PC-9 (cell line): Measurements from ENCODE around the gene TLE4. TPM values are rescaled to one million over a fixed set of nuclear protein-coding genes. Genes with fewer than 3 reads are reported as not detected.

ENCODE experiments used
- BruUV-seq: library from RNA; stranded (reverse); fragments of 400-500 nt; replicated peaks from 2 replicates; lab custom pipeline; 2021; lab: Mats Ljungman, UMichigan
- CTCF ChIA-PET: fragments of 300-600 bp; sonication (Branson Sonifier 250); formaldehyde crosslinking; loops from one replicate; lab custom pipeline; 2022; ENCODE audit warnings: antibody characterized with exemption; lab: Charles Lee
- POLR2A ChIA-PET: fragments of 300-600 bp; sonication (Branson Sonifier 250); formaldehyde crosslinking; loops from one replicate; lab custom pipeline; 2022; ENCODE audit warnings: antibody characterized with exemption; ENCODE audit not compliant: unreplicated experiment; lab: Charles Lee
- DNase-seq, 2 experiments: peaks; one replicate each; pipeline versions ENCODE4 v3.0.0 to v3.0.0-alpha.2; 2015 to 2022; ENCODE audit warnings: mixed read lengths in 1 of 2
- H2AFZ ChIP-seq: fragments of 200-600 bp; sonication (generic); 2 replicates; pipeline ENCODE4 v1.8.1; 2017; ENCODE audit warnings: antibody characterized with exemption
- H3F3A ChIP-seq: fragments of 200-600 bp; sonication (generic); 2 replicates; pipeline ENCODE4 v1.8.1; 2017; ENCODE audit warnings: antibody characterized with exemption, mild to moderate bottlenecking, low read depth; ENCODE audit not compliant: insufficient read depth
- H3K27ac ChIP-seq: fragments of 200-600 bp; sonication (generic); 2 replicates; pipeline ENCODE4 v1.6.1; 2016; ENCODE audit warnings: mixed run types
- H3K27me3 ChIP-seq: fragments of 200-600 bp; sonication (generic); 2 replicates; pipeline ENCODE4 v1.6.1; 2016; ENCODE audit warnings: low read depth, mixed run types; ENCODE audit not compliant: insufficient read depth
- H3K36me3 ChIP-seq: fragments of 200-600 bp; sonication (generic); 2 replicates; pipeline ENCODE4 v1.6.1; 2016; ENCODE audit warnings: low read depth, mixed run types
- H3K4me1 ChIP-seq: fragments of 200-600 bp; sonication (generic); replicated peaks from 2 replicates; pipeline ENCODE4 v1.6.1; 2016; ENCODE audit warnings: mixed run types; ENCODE audit not compliant: insufficient read depth
- H3K4me2 ChIP-seq: fragments of 200-600 bp; sonication (generic); 2 replicates; pipeline ENCODE4 v1.6.1; 2017; ENCODE audit warnings: mixed run types
- H3K4me3 ChIP-seq: fragments of 200-600 bp; sonication (generic); 2 replicates; pipeline ENCODE4 v1.6.1; 2016; ENCODE audit warnings: mixed run types
- H3K79me2 ChIP-seq: fragments of 200-600 bp; sonication (generic); 2 replicates; pipeline ENCODE4 v1.6.1; 2017; ENCODE audit warnings: low read depth, mixed run types
- H3K9me2 ChIP-seq: fragments of 200-600 bp; sonication (generic); 2 replicates; pipeline ENCODE4 v1.8.1; 2017; ENCODE audit warnings: mild to moderate bottlenecking; ENCODE audit not compliant: insufficient read depth
- H3K9me3 ChIP-seq: fragments of 200-600 bp; sonication (generic); 2 replicates; pipeline ENCODE4 v1.8.1; 2016; ENCODE audit warnings: low read depth; ENCODE audit not compliant: insufficient read depth
- H4K20me1 ChIP-seq: fragments of 200-600 bp; sonication (generic); 2 replicates; pipeline ENCODE4 v1.8.1; 2017; ENCODE audit not compliant: insufficient read depth
- EZH2 ChIP-seq: fragments of 200-600 bp; sonication (generic); IDR thresholded peaks from 2 replicates; pipeline ENCODE4 v1.8.0; 2017; ENCODE audit warnings: antibody characterized with exemption, low read depth
- intact Hi-C: fragments of 100-400 bp; cut with micrococcal nuclease; formaldehyde crosslinking; loops from one replicate; pipeline ENCODE4 v1.10.0; 2022; ENCODE audit not compliant: unreplicated experiment
- total RNA-seq: library from RNA; stranded (reverse); gene quantifications from 2 replicates; pipeline ENCODE4 v1.2.3, GENCODE V29; 2021
- TF ChIP-seq, protein P1 (sequence below): fragments of 200-600 bp; sonication (generic); conservative IDR thresholded peaks from 2 replicates; pipeline ENCODE4 v1.6.1; 2017; ENCODE audit warnings: mixed run types, antibody characterized with exemption, mild to moderate bottlenecking, moderate library complexity

Gene TLE4
- total RNA-seq, 1 experiment from 2014 or later: not detected

DNA sequence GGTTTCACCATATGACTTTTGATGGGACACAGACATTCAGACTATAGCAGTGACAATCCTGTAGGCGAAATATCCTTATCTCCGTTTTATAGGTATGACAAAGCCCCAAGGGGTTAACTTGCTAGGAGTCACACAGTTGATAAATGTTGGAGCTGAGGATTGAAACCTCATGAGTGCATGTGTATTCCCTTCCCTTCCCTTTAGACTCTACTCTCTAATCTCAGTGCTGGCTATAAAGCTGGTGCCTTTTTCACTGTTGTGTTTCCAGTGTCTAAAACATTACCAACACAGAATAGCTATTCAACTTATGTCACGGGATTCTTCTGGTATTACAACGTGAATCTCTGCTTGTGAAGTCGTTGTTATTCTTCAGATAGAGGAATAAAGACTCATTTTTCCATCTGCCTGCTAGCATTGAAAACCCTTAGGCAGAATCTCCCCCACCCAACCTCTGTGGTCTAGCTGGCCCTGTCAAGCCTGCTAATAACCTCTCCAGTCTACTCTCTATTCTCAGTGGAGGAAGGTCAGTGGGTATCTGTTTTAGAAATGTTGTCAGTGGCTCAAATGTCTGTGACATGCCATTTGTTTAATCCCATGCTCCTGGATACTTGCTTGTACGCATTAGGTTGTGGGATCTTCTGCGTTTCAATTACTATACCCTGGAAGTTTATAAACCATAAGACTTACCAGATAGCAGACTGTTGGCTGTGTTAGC, 121.2 kb downstream of the TLE4 start:
- Histone ChIP-seq H3K4me3 (no peak overlapping the region), H3K27ac (no peak overlapping the region), H3K27me3 (no peaks in the 10 kb centered on the region; the same call in 1 of the 2 replicates), H3K9me2 (no peaks in the 10 kb centered on the region), H3K79me2 (no peaks in the 10 kb centered on the region), H3K36me3 (no peaks in the 10 kb centered on the region), H3K9me3 (no peaks in the 10 kb centered on the region), H3F3A (no peaks in the 10 kb centered on the region), H4K20me1 (no peaks in the 10 kb centered on the region), H3K4me1 (no peaks in the 10 kb centered on the region), H2AFZ (no peak overlapping the region), H3K4me2 (no peak overlapping the region)
- no TSS peak for BruUV-seq
- no peak for DNase-seq
- TF ChIP-seq, protein P1, sequence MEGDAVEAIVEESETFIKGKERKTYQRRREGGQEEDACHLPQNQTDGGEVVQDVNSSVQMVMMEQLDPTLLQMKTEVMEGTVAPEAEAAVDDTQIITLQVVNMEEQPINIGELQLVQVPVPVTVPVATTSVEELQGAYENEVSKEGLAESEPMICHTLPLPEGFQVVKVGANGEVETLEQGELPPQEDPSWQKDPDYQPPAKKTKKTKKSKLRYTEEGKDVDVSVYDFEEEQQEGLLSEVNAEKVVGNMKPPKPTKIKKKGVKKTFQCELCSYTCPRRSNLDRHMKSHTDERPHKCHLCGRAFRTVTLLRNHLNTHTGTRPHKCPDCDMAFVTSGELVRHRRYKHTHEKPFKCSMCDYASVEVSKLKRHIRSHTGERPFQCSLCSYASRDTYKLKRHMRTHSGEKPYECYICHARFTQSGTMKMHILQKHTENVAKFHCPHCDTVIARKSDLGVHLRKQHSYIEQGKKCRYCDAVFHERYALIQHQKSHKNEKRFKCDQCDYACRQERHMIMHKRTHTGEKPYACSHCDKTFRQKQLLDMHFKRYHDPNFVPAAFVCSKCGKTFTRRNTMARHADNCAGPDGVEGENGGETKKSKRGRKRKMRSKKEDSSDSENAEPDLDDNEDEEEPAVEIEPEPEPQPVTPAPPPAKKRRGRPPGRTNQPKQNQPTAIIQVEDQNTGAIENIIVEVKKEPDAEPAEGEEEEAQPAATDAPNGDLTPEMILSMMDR: no peak
- TF ChIP-seq EZH2: no peak
- ChIA-PET POLR2A (no interaction called here), CTCF (no interaction called here)
- intact Hi-C loops: no loop called here

DNA sequence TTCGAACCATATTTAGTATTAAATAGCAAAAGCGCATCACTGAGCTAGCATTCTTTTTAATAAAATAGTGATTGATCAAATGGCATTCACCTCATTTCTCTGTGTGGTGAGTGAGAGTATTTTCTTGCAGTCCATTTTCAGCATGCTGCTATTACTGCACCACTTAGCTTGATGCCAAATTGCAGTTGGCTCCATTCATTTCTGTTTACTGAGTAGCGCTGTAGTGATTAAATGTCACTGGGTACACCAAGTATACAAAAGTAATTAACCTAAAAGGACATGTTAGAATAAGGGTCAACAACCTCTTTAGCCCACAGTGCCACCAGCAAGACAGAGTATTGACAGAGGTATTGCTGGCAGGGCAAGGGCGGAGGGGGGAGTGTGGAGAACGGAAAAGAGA, 122.0 kb downstream of the TLE4 start:
- POLR2A ChIA-PET: no interaction called here
- H3K79me2 ChIP-seq: no peaks in the 10 kb centered on the region

DNA sequence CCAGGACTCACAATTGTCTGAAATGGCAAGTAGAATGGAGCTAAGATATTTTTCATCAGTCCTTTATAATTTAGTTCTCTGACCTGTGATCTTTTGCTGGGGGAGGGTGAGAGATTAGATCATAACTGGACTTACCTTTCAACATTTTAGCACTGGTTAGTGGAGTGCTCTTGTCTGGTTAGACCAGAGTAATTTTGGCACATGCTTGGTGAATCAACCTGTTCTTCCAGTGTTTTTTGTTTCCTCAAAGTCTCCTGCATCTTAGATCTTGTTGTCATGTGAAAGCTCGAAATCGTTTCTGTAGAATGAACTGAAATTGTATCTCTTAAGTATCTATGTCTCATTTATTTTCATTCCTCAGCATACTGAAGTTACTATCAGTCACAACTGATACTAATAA, 122.4 kb downstream of the TLE4 start:
- Histone ChIP-seq H3K4me3 (no peak overlapping the region), H3K9me2 (no peaks in the 10 kb centered on the region), H3K27ac (no peak overlapping the region), H3K9me3 (no peaks in the 10 kb centered on the region), H2AFZ (no peak overlapping the region), H3K27me3 (no peaks in the 10 kb centered on the region; the same call in 1 of the 2 replicates), H4K20me1 (no peaks in the 10 kb centered on the region), H3F3A (no peaks in the 10 kb centered on the region), H3K4me1 (no peaks in the 10 kb centered on the region), H3K4me2 (no peak overlapping the region), H3K79me2 (no peaks in the 10 kb centered on the region), H3K36me3 (no peaks in the 10 kb centered on the region)
- no peak for DNase-seq
- intact Hi-C loops: no loop called here
- BruUV-seq: no TSS peak
- no peak for TF ChIP-seq EZH2
- TF ChIP-seq, protein P1: no peak
- ChIA-PET CTCF (no interaction called here), POLR2A (no interaction called here)

More for the DNA sequence above, 122.0 kb downstream of the TLE4 start:
- Histone ChIP-seq H3F3A (no peaks in the 10 kb centered on the region), H3K4me1 (no peaks in the 10 kb centered on the region), H3K4me3 (no peak overlapping the region), H3K36me3 (no peaks in the 10 kb centered on the region), H3K4me2 (no peak overlapping the region), H3K9me2 (no peaks in the 10 kb centered on the region), H3K9me3 (no peaks in the 10 kb centered on the region), H4K20me1 (no peaks in the 10 kb centered on the region), H3K27me3 (no peaks in the 10 kb centered on the region; the same call in 1 of the 2 replicates), H2AFZ (no peak overlapping the region), H3K27ac (no peak overlapping the region)
- no peak for TF ChIP-seq EZH2
- TF ChIP-seq, protein P1: no peak
- DNase-seq: no peak
- intact Hi-C loops: no loop called here
- CTCF ChIA-PET: no interaction called here
- no TSS peak for BruUV-seq
